GM19463 (cell line): Measurements from ENCODE around the gene WFDC8.

Experiments used
- ATAC-seq: cut with Tn5 transposase; IDR thresholded peaks from one replicate; pipeline ENCODE4 v1.9.1; 2021; ENCODE audit warnings: mild to moderate bottlenecking, moderate library complexity; ENCODE audit not compliant: unreplicated experiment

Gene WFDC8

DNA sequence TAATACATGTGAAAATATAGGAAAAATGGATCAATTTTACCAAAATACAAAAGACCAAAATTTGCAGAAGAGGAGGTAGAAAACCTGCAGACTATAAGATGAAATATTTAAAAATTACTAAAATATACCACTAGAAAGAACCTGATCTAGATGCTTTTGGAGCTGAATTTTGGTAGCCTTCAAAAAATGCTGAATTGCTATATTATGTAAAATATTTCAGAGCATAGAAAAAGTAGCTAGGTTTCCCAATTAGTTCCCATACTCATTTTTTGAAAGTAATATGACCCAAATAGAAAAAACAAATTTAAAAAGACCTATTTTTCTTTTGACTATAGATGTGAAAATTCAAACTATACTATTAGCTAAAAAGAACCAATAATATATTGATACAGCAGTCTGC lies 28.3 kb downstream of the WFDC8 start:
- ATAC-seq: no peak

- ATAC-seq: no peak
Observed at GRCh38 chr20:45548410-45548809, 30.7 kb downstream of the WFDC8 start.

GRCh38 chr20:45547206-45547770 lies 31.8 kb downstream of the WFDC8 start, which contains the start of gene EPPIN:
Gene EPPIN (minus strand): TSS chr20:45547401. CDS start chr20:45547357, 44 bp downstream.
- ATAC-seq: no peak

- ATAC-seq: no peak
Observed at GRCh38 chr20:45545754-45546453, 33.2 kb downstream of the WFDC8 start.

GRCh38 chr20:45545351-45545750 lies 33.7 kb downstream of the WFDC8 start:
- no peak for ATAC-seq

DNA sequence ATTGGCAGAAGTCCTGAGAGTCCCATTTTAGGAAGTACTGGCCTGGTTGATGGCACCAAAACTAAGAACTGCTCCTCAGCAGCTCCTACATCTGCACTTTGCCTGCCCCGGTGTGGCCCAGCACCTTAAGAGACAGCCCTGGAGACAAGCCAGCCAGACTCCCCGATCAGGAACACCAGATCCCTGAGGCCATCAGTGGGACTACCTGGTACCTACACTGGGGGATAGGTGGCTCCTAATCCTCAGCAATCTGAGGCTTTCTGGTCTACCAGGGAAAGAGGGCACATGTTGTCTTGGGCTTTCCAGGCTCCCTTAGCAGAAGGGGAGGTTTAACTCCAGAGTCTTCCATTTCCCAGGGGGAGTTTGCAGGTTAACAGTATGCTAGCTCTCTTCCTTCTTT lies 39.7 kb downstream of the WFDC8 start, which contains the start of gene WFDC6:
TSS of gene WFDC6 (minus strand) at position 101 of the 400 bp plus-strand sequence. CDS start at position 26, 75 bp downstream.
- ATAC-seq: no peak

DNA sequence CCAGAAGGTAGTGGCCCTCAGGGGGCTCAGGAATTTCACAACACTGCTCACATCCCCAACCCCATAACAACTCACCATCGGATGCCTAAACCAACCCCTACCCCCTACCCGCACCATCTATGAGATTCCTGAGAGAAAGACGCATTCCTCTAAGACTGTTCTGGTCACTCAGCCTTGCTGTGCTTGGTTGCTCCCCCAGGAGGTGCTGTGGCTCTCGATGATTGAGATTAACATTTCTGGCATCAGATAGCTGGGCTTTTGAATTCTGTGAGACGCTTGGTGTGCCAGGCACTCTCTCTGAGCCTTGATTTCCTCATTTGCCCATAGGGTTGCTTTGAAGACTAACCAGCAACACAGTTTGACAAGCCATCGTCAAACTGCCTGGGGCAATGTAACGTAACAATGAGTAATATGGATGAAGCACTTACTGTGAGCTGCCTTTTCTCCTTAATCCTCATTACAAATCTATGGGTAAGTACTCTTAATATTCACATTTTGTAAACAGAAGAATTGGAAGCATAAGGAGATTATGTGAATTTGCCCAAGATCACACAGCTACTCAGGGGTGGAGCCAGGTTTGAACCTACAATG lies 40.8 kb downstream of the WFDC8 start:
- ATAC-seq: no peak

GRCh38 chr20:45527294-45527693 lies 51.8 kb downstream of the WFDC8 start:
- ATAC-seq: no peak

DNA sequence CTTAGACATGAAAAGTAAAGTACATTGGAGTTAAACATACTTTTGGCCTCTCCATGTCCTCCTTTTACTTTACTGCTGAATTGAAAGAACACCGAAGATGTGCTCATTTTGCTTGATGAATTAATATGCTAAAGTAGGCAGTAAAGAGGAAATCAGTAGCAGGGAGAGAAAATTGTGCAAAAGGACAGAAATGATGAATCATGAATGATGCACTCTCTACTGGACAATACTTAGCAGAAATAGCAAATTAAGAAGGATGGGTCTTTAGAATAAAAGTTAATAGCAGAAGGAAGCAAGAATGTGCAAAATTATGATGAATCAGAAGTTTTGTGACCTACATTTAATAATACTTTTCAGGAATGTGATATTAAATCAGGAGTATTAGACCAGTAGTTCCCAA lies 55.3 kb downstream of the WFDC8 start:
- ATAC-seq: no peak

- ATAC-seq: no peak
Observed at GRCh38 chr20:45518282-45518681, 60.8 kb downstream of the WFDC8 start.

- no peak for ATAC-seq
Observed at GRCh38 chr20:45515147-45515913, 63.8 kb downstream of the WFDC8 start, which contains the start of gene SPINT3. Gene SPINT3 (minus strand): TSS chr20:45515622. CDS start chr20:45515608, 14 bp downstream.

- no peak for ATAC-seq
Observed at GRCh38 chr20:45510242-45510862, 68.7 kb downstream of the WFDC8 start.

- no peak for ATAC-seq
Observed at GRCh38 chr20:45509091-45509490, 70.0 kb downstream of the WFDC8 start.

GRCh38 chr20:45508068-45508886 lies 70.8 kb downstream of the WFDC8 start:
- ATAC-seq: no peak

GRCh38 chr20:45507011-45507820 lies 71.9 kb downstream of the WFDC8 start:
- ATAC-seq: no peak

- no peak for ATAC-seq
Observed at GRCh38 chr20:45506398-45506797, 72.7 kb downstream of the WFDC8 start.

- ATAC-seq: no peak
Observed at GRCh38 chr20:45503403-45503802, 75.7 kb downstream of the WFDC8 start.

- no peak for ATAC-seq
Observed at GRCh38 chr20:45502561-45502960, 76.5 kb downstream of the WFDC8 start.
